H1 (cell line): Measurements from ENCODE around the gene SLC18A3. TPM values are rescaled to one million over a fixed set of nuclear protein-coding genes. Genes with fewer than 3 reads are reported as not detected.

Experiments
- CTCF ChIA-PET: fragments of 300-600 bp; sonication (Branson Sonifier 250); formaldehyde crosslinking; loops from one replicate; lab custom pipeline; 2021; ENCODE audit not compliant: partially characterized antibody; lab: Charles Lee
- POLR2A ChIA-PET: fragments of 300-600 bp; sonication (Branson Sonifier 250); formaldehyde crosslinking; loops from one replicate; lab custom pipeline; 2021; ENCODE audit warnings: inconsistent platforms; ENCODE audit not compliant: partially characterized antibody; lab: Charles Lee
- DNase-seq, 2 experiments: peaks; one replicate each; pipeline versions ENCODE4 v3.0.0 to v3.0.0-alpha.2; 2010 to 2022; ENCODE audit warnings: low spot score in 2 of 2, low read depth in 1 of 2, mixed read lengths in 1 of 2
- FAIRE-seq: peaks from 2 replicates; lab custom pipeline; 2011; peaks lifted over from hg19 to GRCh38; lab: Jason Lieb, UNC
- H2AFZ ChIP-seq: 2 replicates; pipeline ENCODE4 v1.8.1; 2012; ENCODE audit warnings: low read length, inconsistent platforms
- H2AK5ac ChIP-seq: 2 replicates; pipeline ENCODE4 v1.6.1; 2013; ENCODE audit warnings: low read depth, low read length
- H2BK120ac ChIP-seq: replicated peaks from 2 replicates; pipeline ENCODE3; 2013; ENCODE audit warnings: low read depth, low read length, inconsistent platforms
- H2BK12ac ChIP-seq: 2 replicates; pipeline ENCODE4 v1.6.1; 2013; ENCODE audit warnings: low read depth, low read length
- H2BK15ac ChIP-seq: 2 replicates; pipeline ENCODE4 v1.6.1; 2013; ENCODE audit warnings: low read length
- H2BK20ac ChIP-seq: 2 replicates; pipeline ENCODE4 v1.6.1; 2013; ENCODE audit warnings: low read length
- H2BK5ac ChIP-seq: 2 replicates; pipeline ENCODE4 v1.6.1; 2013; ENCODE audit warnings: low read depth, low read length
- H3K14ac ChIP-seq: 2 replicates; pipeline ENCODE4 v1.6.1; 2013; ENCODE audit warnings: inconsistent platforms; ENCODE audit not compliant: insufficient read length
- H3K18ac ChIP-seq: 2 replicates; pipeline ENCODE4 v1.6.1; 2013; ENCODE audit warnings: low read length; ENCODE audit errors: extremely low read depth
- H3K23ac ChIP-seq: 2 replicates; pipeline ENCODE4 v1.6.1; 2013; ENCODE audit warnings: inconsistent platforms; ENCODE audit not compliant: insufficient read length
- H3K23me2 ChIP-seq: 2 replicates; pipeline ENCODE4 v1.6.1; 2013; ENCODE audit warnings: low read depth, low read length
- H3K27ac ChIP-seq: 2 replicates; pipeline ENCODE4 v1.6.1; 2011; ENCODE audit warnings: low read depth, low read length, inconsistent platforms
- H3K27me3 ChIP-seq, 4 experiments: replicated peaks in 1 of 4; 1 replicate in 1 of 4; 2 replicates in 3 of 4; pipeline versions ENCODE4 v1.6.1 to v1.8.1; 2011 to 2013; ENCODE audit warnings: low read length in 3 of 4, mild to moderate bottlenecking in 3 of 4, inconsistent platforms in 2 of 4, mixed read lengths in 2 of 4, moderate library complexity in 1 of 4; ENCODE audit not compliant: control insufficient read depth in 3 of 4, insufficient read depth in 3 of 4; ENCODE audit errors: extremely low read depth in 1 of 4
- H3K36me3 ChIP-seq, 4 experiments: 2 replicates each; pipeline versions ENCODE4 v1.6.1 to v1.8.1; 2011 to 2013; ENCODE audit warnings: mild to moderate bottlenecking in 4 of 4, low read length in 3 of 4, moderate library complexity in 2 of 4, control low read depth in 1 of 4, inconsistent platforms in 1 of 4; ENCODE audit not compliant: insufficient read depth in 4 of 4, control insufficient read depth in 2 of 4
- H3K4ac ChIP-seq: replicated peaks from 2 replicates; pipeline ENCODE3; 2013; ENCODE audit warnings: low read length, low read depth, mixed read lengths, inconsistent platforms; ENCODE audit not compliant: insufficient read length
- H3K4me1 ChIP-seq, 4 experiments: replicated peaks in 1 of 4; 1 replicate in 1 of 4; 2 replicates in 3 of 4; pipeline versions ENCODE4 v1.6.1 to v1.8.1; 2011 to 2013; ENCODE audit warnings: low read length in 3 of 4, inconsistent platforms in 2 of 4, mixed read lengths in 1 of 4; ENCODE audit not compliant: insufficient read depth in 4 of 4, control insufficient read depth in 3 of 4
- H3K4me2 ChIP-seq, 2 experiments: 2 replicates each; pipeline versions ENCODE4 v1.6.1 to v1.8.1; 2011 to 2013; ENCODE audit warnings: low read depth in 2 of 2, low read length in 2 of 2, control low read depth in 1 of 2, inconsistent platforms in 1 of 2, mild to moderate bottlenecking in 1 of 2; ENCODE audit not compliant: insufficient read depth in 1 of 2
- H3K4me3 ChIP-seq, 4 experiments: fragments of 200-600, 300-600 bp in 1 of 4; sonication (generic), shearing (Covaris generic), sonication (Bioruptor Twin) in 1 of 4; 2 replicates each; pipeline versions ENCODE4 v1.5.1 to v1.8.1; 2011 to 2016; ENCODE audit warnings: low read length in 4 of 4, low read depth in 3 of 4, control low read depth in 2 of 4, inconsistent platforms in 2 of 4, mild to moderate bottlenecking in 2 of 4, mixed read lengths in 1 of 4, moderate library complexity in 1 of 4; ENCODE audit not compliant: insufficient read depth in 2 of 4; ENCODE audit errors: extremely low read depth in 1 of 4
- H3K56ac ChIP-seq: replicated peaks from 2 replicates; pipeline ENCODE3; 2013; ENCODE audit warnings: low read depth, mild to moderate bottlenecking, mixed read lengths, low read length, inconsistent platforms; ENCODE audit not compliant: insufficient read length
- H3K79me1 ChIP-seq: 2 replicates; pipeline ENCODE4 v1.6.1; 2013; ENCODE audit warnings: low read depth, low read length, control low read depth
- H3K79me2 ChIP-seq, 2 experiments: 2 replicates each; pipeline versions ENCODE4 v1.6.1 to v1.8.1; 2012 to 2013; ENCODE audit warnings: low read length in 2 of 2, mild to moderate bottlenecking in 2 of 2, inconsistent platforms in 1 of 2; ENCODE audit not compliant: insufficient read depth in 2 of 2, control insufficient read depth in 1 of 2
- H3K9ac ChIP-seq, 4 experiments: replicated peaks in 1 of 4; 1 replicate in 1 of 4; 2 replicates in 3 of 4; pipeline versions ENCODE4 v1.6.1 to v1.8.1; 2011 to 2013; ENCODE audit warnings: low read depth in 3 of 4, low read length in 3 of 4, control low read depth in 2 of 4, mild to moderate bottlenecking in 2 of 4, moderate library complexity in 2 of 4, inconsistent platforms in 1 of 4; ENCODE audit errors: extremely low read depth in 1 of 4
- H3K9me3 ChIP-seq, 2 experiments: 2 replicates each; pipeline versions ENCODE4 v1.6.1 to v1.8.1; 2012 to 2013; ENCODE audit warnings: mild to moderate bottlenecking in 2 of 2, moderate library complexity in 2 of 2, control low read depth in 1 of 2, inconsistent platforms in 1 of 2, low read depth in 1 of 2, low read length in 1 of 2, mixed read lengths in 1 of 2; ENCODE audit not compliant: insufficient read depth in 2 of 2
- H4K20me1 ChIP-seq, 2 experiments: replicated peaks in 1 of 2; 2 replicates each; pipeline versions ENCODE3 to v1.8.1; 2011 to 2013; ENCODE audit warnings: inconsistent platforms in 2 of 2, low read length in 2 of 2, mild to moderate bottlenecking in 1 of 2; ENCODE audit not compliant: insufficient read depth in 2 of 2, control insufficient read depth in 1 of 2
- H4K5ac ChIP-seq: 2 replicates; pipeline ENCODE4 v1.6.1; 2013; ENCODE audit warnings: low read length, low read depth, mixed read lengths, inconsistent platforms; ENCODE audit not compliant: insufficient read length
- H4K8ac ChIP-seq: 2 replicates; pipeline ENCODE4 v1.8.0; 2013; ENCODE audit warnings: mild to moderate bottlenecking, moderate library complexity, low read length, inconsistent platforms; ENCODE audit not compliant: insufficient read depth; ENCODE audit errors: extremely low read depth
- H4K91ac ChIP-seq: replicated peaks from 2 replicates; pipeline ENCODE3; 2013; ENCODE audit warnings: low read length, mixed read lengths, inconsistent platforms; ENCODE audit not compliant: insufficient read length
- BACH1 ChIP-seq: IDR thresholded peaks from 2 replicates; pipeline ENCODE4 v1.6.1; 2012; ENCODE audit warnings: low read length, improper control_type of control experiment
- BCL11A ChIP-seq, 2 experiments: IDR thresholded peaks; one replicate each; pipeline ENCODE4 v1.6.1; 2011; ENCODE audit warnings: low read depth in 2 of 2, low read length in 2 of 2, mild to moderate bottlenecking in 2 of 2
- CHD1 ChIP-seq: IDR thresholded peaks from 2 replicates; pipeline ENCODE4 v1.6.1; 2012; ENCODE audit warnings: low read depth, low read length, improper control_type of control experiment
- GTF2F1 ChIP-seq: IDR thresholded peaks from 2 replicates; pipeline ENCODE4 v1.6.1; 2012; ENCODE audit warnings: low read depth, low read length, improper control_type of control experiment, borderline replicate concordance
- JUN ChIP-seq: IDR thresholded peaks from 2 replicates; pipeline ENCODE4 v1.6.1; 2011; ENCODE audit warnings: low read depth, mild to moderate bottlenecking, improper control_type of control experiment, low read length
- KDM5A ChIP-seq: fragments of 200-600 bp; IDR thresholded peaks from 2 replicates; pipeline ENCODE4 v1.7.1; 2012; ENCODE audit warnings: mild to moderate bottlenecking, low read length, inconsistent platforms, mixed read lengths
- POLR2AphosphoS5 ChIP-seq: IDR thresholded peaks from 2 replicates; pipeline ENCODE4 v1.6.1; 2011; ENCODE audit warnings: low read depth, low read length
- RXRA ChIP-seq: IDR thresholded peaks from 2 replicates; pipeline ENCODE4 v1.6.1; 2011; ENCODE audit warnings: low read depth, mild to moderate bottlenecking, low read length, moderate library complexity; ENCODE audit not compliant: insufficient read depth
- SP2 ChIP-seq: IDR thresholded peaks from 2 replicates; pipeline ENCODE4 v1.6.1; 2012; ENCODE audit warnings: mild to moderate bottlenecking, low read length, inconsistent platforms
- SRF ChIP-seq: IDR thresholded peaks from 2 replicates; pipeline ENCODE4 v1.6.1; 2011; ENCODE audit warnings: mild to moderate bottlenecking, low read depth, low read length, moderate library complexity
- SUZ12 ChIP-seq: fragments of 200-600 bp; sonication (generic); IDR thresholded peaks from 2 replicates; pipeline ENCODE4 v1.6.1; 2012; ENCODE audit warnings: mild to moderate bottlenecking, inconsistent platforms, low read length, moderate library complexity, mixed read lengths
- TCF12 ChIP-seq: IDR thresholded peaks from 2 replicates; pipeline ENCODE4 v1.6.1; 2011; ENCODE audit warnings: low read depth, mild to moderate bottlenecking, low read length
- WGBS, 2 experiments: shearing (Covaris generic) in 1 of 2; methylation state at CpG; one replicate each; pipeline versions ENCODE4 v1.1.6 to v1.1.7; 2013 to 2015; ENCODE audit warnings: low lambda C conversion rate in 2 of 2, mixed read lengths in 2 of 2, inconsistent platforms in 1 of 2, low coverage in 1 of 2, missing lambda C conversion rate in 1 of 2; ENCODE audit not compliant: insufficient replicate concordance in 2 of 2, insufficient coverage in 1 of 2, insufficient read length in 1 of 2; ENCODE audit errors: extremely low coverage in 1 of 2, missing lambda C conversion rate in 1 of 2; 5-methylcytosine and 5-hydroxymethylcytosine counted together
- polyA plus RNA-seq, 7 experiments: library from polyadenylated mRNA; depleted of rRNA in 3 of 7; stranded (reverse) in 5 of 7; unstranded in 2 of 7; fragments of >200 nt in 5 of 7; fragments of 200-250 nt in 2 of 7; gene quantifications; 1 replicate in 5 of 7; 2 replicates in 1 of 7; 4 replicates in 1 of 7; pipeline versions ENCODE4 v1.2.1 to v1.2.3, GENCODE V29; 2011 to 2013; ENCODE audit warnings: missing spikeins in 2 of 7, mixed read lengths in 2 of 7
- total RNA-seq: library from RNA; stranded (reverse); fragmentation: NEBNext Ultra II Directional; extraction: Animal tissue kit (Norgen Biotek cat#: 25700); gene quantifications from 2 replicates; pipeline ENCODE4 v1.2.1, GENCODE V29; 2021

The SLC18A3 gene
- total and polyA plus RNA-seq, 2 of the 8 experiments (the other 6 are each of a cell fraction or from before 2014, with no cell fraction given), result 0.17 TPM; not detected in 1

GRCh38 chr10:49572594-49573114 lies 37.5 kb upstream of the SLC18A3 start:
- Histone ChIP-seq H3K56ac (no peak overlapping the region), H3K79me2 (no peaks in the 10 kb centered on the region), H3K36me3 (no peaks in the 10 kb centered on the region), H3K27me3 (no peaks in the 10 kb centered on the region), H3K4ac (no peak overlapping the region), H2BK12ac (no peak overlapping the region), H3K23ac (no peak overlapping the region), H2BK120ac (no peak overlapping the region), H3K9me3 (0 out of 4 replicates have a peak, but pooled peaks cover 0 to 4% of the 10 kb centered on the region in 2 experiments), H3K4me2 (no peak overlapping the region), H2BK15ac (no peak overlapping the region), H2BK20ac (no peak overlapping the region), H3K79me1 (no peaks in the 10 kb centered on the region), H4K91ac (no peak overlapping the region), H3K4me1 (no peaks in the 10 kb centered on the region), H4K5ac (no peak overlapping the region), H2BK5ac (no peak overlapping the region), H3K4me3 (no peak overlapping the region), H4K20me1 (no peaks in the 10 kb centered on the region), H2AFZ (no peak overlapping the region), H3K9ac (no peak overlapping the region), H3K27ac (no peak overlapping the region), H3K23me2 (peaks cover 2% of the 10 kb centered on the region; the same call in 1 of the 2 replicates), H4K8ac (no peak overlapping the region), H3K18ac (no peak overlapping the region), H3K14ac (no peak overlapping the region), H2AK5ac (no peak overlapping the region)
- DNase-seq (no peak), FAIRE-seq (no peak)
- TF ChIP-seq BCL11A (IDR thresholded peaks at IDR 0.05; ENCODE audit: low read depth in 2 of 2, low read length in 2 of 2), result no peak
- TF ChIP-seq SRF, result no peak
- no peak for TF ChIP-seq JUN
- TF ChIP-seq RXRA, result no peak
- TF ChIP-seq SP2, result no peak
- TF ChIP-seq BACH1, result no peak
- TF ChIP-seq GTF2F1, result no peak
- no peak for TF ChIP-seq CHD1
- no peak for TF ChIP-seq POLR2AphosphoS5
- no peak for TF ChIP-seq SUZ12
- no peak for TF ChIP-seq KDM5A
- no peak for TF ChIP-seq TCF12
- POLR2A ChIA-PET, result no interaction called here
- WGBS, 2 experiments, result 92% methylated on average over 9 of the region's 9 CpGs; no CpG with 5 or more reads in 1 of the 2 experiments
- CTCF ChIA-PET, result no interaction called here
